GM12801 (cell line): ENCODE data around the gene TSPAN5.

ENCODE experiments used
- TF ChIP-seq, protein P1 (sequence below): IDR thresholded peaks from one replicate; pipeline ENCODE4 v1.5.1; 2011; ENCODE audit warnings: control low read depth; ENCODE audit not compliant: insufficient read length; ENCODE audit errors: extremely low read depth

The TSPAN5 gene

DNA sequence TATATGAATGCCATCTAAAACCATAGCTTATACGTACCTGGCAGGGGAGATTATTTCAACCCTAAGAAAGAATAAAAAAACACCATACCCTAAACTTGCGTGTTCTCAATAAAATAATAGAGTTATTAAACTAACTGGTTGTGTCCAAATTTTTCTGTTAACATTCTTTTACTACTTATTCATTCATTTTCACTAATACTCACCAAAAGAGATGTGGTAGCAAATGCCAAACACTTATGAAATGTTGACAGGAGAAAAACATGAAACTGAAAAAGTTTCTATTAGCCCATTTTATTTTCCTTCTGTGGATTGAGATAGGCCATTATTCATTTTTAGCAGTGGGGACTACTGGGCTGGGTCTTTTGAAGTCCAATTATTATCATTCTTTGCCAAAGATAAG, 102.0 kb downstream of the TSPAN5 start:
- TF ChIP-seq, protein P1, sequence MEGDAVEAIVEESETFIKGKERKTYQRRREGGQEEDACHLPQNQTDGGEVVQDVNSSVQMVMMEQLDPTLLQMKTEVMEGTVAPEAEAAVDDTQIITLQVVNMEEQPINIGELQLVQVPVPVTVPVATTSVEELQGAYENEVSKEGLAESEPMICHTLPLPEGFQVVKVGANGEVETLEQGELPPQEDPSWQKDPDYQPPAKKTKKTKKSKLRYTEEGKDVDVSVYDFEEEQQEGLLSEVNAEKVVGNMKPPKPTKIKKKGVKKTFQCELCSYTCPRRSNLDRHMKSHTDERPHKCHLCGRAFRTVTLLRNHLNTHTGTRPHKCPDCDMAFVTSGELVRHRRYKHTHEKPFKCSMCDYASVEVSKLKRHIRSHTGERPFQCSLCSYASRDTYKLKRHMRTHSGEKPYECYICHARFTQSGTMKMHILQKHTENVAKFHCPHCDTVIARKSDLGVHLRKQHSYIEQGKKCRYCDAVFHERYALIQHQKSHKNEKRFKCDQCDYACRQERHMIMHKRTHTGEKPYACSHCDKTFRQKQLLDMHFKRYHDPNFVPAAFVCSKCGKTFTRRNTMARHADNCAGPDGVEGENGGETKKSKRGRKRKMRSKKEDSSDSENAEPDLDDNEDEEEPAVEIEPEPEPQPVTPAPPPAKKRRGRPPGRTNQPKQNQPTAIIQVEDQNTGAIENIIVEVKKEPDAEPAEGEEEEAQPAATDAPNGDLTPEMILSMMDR, result no peak

GRCh38 chr4:98555798-98556445, 102.5 kb downstream of the TSPAN5 start:
- TF ChIP-seq, protein P1, result no peak

- TF ChIP-seq, protein P1, result no peak
These were observed 111.4 kb downstream of the TSPAN5 start for GRCh38 chr4:98546910-98547594.

- TF ChIP-seq, protein P1, result no peak
These were observed 113.5 kb downstream of the TSPAN5 start for GRCh38 chr4:98544818-98545414.

DNA sequence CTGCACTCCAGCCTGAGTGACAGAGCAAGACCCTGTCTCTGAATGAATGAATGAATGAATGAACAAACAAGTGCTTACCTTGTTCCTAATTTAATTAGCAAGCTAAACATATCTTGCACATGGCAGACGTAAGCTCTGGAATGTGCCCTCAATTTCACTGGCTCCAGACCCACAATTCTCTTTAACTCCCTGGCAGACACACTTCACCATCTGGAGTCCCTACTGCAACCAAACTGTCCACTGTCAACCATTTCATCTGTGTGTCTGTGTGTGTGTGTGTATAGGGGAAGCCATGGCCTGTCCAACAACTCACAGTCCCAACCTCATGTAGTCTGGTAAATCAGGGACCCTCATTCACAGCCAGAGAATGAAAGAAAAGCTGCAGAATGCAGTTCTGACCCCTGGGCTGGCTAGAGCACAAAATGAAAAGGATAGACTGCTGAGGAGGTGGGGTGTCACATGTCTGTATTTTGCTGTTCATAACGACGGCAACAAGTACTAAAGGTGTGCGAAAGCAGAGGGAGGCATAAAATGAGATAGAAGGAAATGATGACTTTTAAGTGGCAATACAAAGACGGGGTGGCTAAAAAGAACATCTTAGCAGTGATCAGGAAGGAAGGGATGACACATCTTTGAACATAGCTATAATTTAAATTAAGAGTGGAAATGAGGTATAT, 114.1 kb downstream of the TSPAN5 start:
- TF ChIP-seq, protein P1, result no peak

DNA sequence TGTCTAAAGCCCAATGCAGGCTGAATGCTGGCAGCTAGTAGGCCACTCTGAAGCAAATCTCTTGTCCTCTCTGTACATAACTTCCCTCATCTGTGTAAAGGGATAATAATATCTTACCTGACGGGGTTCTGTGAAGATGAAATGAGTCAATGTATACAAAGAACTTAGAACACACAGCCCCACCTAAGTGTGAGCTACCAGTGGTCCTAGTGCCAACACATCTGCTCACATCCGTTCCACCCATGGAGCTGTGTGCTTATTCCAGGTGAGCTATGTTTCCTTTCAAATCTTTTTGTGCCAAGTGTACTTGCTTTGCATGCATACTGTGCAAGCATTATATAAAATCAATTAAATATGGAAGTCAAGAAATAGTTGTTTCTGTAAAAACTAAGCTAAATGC, 116.4 kb downstream of the TSPAN5 start:
- TF ChIP-seq, protein P1, result no peak

GRCh38 chr4:98540803-98541202, 117.6 kb downstream of the TSPAN5 start:
- TF ChIP-seq, protein P1, result no peak
